NCI-H2171 treated with DMSO at 0.1 percent for 48 hours (cell line): ENCODE measurements around the gene TRABD.
"Not testable (repeated sequence)": the region's sequence is repeated elsewhere in the genome, so short reads cannot be mapped to it uniquely, and the experiment has no call there.

Experiments
- DNase-seq: peaks from one replicate; lab custom pipeline; 2025; lab: John Stamatoyannopoulos, UW

The TRABD gene

DNA sequence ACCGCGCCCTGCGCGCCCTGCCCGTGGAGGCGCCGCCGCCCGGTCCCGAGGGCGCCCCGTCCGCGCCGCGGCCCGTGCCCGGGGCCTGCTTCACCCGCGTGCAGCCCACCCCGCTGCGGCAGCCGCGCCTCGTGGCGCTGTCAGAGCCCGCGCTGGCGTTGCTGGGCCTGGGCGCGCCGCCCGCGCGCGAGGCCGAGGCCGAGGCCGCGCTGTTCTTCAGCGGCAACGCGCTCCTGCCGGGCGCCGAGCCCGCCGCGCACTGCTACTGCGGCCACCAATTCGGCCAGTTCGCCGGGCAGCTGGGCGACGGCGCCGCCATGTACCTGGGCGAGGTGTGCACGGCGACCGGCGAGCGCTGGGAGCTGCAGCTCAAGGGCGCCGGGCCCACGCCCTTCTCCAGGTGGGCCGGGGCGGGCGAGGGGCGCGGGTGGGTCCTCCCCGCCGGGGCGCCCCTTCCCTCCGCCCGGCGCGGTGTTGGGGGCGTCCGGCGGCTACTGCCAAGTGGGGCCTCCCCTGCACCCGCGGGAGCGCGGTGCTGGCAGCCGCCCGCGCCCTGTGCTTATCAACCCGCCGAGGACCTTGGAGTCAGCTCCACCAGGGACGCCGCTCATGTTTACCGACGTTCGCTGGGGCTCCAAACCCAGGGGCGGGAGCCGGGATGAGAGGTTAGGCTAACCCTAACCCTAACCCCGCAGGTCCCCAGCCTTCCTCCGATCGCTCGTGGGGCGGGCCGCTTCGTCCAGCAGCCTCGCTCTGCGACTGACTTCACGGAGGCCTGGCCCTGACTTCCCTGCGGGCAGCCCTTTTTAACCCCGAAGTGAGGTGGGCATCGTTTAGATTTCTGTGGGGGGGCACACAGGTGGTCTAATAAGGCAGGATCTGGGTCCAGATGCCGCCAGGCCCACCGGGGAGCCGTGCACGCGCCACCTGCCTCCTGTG, 15.7 kb downstream of the TRABD start:
- DNase-seq, result peak; percentile 5

GRCh38 chr22:50202130-50202666, 16.5 kb downstream of the TRABD start:
- DNase-seq, result no peak

DNA sequence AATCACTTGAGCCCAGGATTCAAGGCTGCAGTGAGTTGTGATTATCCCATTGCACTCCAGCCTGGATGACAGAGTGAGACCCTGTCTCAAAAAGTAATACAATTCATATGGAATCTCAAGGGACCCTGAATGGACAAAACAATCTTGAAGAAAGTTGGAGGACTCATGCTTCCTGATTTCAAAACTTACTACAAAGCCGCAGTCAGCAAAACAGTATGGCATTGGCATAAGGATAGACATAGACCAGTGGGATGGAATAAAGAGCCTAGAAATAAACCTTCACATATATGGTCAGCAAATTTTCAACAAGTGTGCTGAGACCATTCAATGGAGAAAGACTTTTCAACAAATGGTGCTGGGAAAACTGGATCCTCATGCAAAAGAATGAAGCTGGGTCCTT, 17.6 kb downstream of the TRABD start:
- DNase-seq, result no peak

DNA sequence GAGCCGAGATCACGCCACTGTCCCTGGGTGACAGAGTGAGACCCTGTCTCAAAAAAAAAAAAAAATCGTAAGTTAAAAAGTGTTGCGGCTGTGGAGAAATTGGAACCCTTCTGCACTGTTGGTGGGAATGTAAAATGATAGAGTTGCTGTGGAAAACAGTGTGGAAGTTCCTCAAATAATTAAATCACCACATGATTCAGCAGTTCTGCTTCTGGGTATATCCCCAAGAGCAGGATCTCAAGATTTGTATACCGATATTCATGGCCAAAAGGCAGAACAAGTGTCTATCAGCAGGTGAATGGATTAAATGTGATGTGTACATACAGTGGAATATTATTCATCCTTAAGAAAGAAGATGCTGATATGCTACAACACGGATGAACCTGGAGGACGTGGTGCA, 18.9 kb downstream of the TRABD start:
- DNase-seq, result no peak

- DNase-seq, result not testable (repeated sequence)
Measured at GRCh38 chr22:50204998-50205397, 19.3 kb downstream of the TRABD start.

DNA sequence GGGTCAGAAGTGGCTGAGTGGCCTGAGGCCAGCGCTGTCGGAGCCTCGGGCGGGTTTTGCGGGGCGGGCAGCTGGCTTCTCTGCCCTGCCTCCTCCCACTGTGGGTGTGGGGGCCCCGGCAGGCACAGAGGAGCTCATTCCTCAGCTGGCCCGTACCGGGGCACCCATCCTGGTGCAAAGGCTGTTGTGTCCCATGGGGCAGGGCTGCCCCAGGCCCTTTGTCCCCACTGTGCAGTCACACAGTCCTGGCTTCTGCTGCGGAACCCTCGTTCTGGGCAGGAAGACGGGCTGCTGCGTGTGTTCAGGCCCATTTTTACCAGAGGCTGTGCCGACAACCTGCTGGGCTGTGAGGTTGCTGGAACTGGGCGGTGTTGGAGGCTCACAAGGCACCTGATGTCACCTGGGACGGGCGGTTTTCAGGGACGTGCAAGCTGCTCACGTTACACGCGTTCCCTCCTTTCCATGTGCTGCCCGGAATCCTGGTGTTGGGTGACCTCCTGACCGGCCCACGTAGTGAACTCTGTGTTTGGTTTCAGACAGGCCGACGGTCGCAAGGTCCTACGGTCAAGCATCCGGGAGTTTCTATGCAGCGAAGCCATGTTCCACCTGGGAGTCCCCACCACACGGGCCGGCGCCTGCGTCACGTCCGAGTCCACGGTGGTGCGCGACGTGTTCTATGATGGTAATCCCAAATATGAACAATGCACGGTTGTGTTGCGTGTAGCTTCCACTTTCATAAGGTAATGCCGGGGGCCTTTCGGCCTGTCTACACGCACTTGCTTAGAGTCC, 20.3 kb downstream of the TRABD start:
- DNase-seq, result no peak

GRCh38 chr22:50206599-50206998, 20.9 kb downstream of the TRABD start:
- no peak for DNase-seq

- DNase-seq, result no peak
Measured at GRCh38 chr22:50207383-50208140, 21.8 kb downstream of the TRABD start.

DNA sequence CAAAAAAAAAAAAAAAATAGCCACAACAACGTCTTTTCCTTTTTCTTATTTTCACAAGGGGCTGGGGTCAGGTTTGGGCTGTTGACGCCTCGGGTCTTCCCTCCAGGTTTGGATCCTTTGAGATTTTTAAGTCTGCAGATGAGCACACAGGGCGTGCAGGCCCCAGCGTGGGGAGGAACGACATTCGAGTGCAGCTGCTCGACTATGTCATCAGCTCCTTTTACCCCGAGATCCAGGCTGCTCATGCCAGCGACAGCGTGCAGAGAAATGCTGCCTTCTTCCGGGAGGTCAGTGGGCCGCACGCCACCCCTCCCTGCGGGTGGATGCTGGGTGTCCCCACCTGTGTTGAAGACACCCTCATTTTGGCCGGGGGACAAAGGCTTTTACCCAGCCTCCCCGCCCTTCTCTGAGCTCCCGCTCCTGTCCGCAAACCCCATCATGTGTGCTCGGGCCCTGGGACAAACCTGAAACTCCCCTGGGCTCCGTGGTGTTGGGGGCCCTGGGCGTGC, 22.8 kb downstream of the TRABD start:
- DNase-seq, result no peak

- no peak for DNase-seq
Measured at GRCh38 chr22:50208939-50209892, 23.5 kb downstream of the TRABD start.

DNA sequence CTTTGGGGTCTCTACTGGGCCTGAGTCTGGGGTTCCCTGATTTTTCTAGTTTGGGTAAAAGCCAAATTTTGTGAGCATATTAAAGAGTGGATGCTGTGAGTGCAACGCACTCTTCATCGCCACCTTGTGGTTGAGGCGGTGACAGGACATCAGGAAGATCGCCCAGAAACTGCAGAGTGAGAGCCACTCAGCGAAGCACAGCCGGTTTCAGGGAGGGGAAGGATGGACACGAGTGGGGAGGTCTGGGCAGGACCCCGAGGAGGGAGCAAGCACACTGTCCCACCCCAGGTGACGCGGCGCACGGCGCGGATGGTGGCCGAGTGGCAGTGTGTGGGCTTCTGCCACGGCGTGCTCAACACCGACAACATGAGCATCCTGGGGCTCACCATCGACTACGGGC, 24.2 kb downstream of the TRABD start:
- peak; percentile 41 for DNase-seq

GRCh38 chr22:50210378-50211139, 24.8 kb downstream of the TRABD start:
- DNase-seq, result no peak

DNA sequence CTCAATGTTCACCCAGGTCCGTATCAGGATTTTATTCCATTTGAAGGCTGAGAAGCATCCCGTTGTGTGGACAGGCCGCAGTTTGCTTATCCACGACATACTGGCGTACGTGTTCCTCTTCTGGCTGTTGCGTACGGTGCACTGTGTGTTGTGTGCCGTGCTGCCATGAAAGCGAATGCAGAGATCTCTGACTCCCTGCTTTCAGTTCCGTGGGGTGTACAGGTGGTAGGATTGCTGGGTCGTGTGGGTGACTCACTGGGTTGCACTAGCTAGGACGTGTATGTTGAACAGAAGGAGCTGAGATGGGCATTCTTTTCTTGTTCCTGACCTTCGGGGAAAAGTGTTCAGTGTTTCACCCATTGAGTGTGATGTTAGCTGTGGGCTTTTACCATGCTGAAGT, 25.4 kb downstream of the TRABD start:
- DNase-seq, result no peak

DNA sequence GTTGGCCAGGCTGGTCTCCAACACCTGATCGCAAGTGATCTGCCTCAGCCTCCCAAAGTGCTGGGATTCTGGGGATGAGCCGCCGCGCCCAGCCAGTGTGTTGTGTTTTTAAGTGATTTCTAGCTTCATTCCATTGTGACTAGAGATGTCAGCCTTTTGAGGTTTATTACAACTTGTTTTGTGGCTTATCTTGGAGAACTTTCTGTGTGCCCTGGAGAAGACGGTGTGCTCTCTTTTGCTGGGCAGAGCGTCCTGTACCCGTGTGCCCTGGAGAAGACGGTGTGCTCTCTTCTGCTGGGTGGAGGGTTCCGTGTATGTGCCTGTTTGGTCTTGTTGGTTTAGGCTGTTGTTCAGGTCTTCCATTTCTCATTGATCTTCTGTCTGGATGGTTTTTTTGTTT, 27.6 kb downstream of the TRABD start:
- DNase-seq, result no peak

DNA sequence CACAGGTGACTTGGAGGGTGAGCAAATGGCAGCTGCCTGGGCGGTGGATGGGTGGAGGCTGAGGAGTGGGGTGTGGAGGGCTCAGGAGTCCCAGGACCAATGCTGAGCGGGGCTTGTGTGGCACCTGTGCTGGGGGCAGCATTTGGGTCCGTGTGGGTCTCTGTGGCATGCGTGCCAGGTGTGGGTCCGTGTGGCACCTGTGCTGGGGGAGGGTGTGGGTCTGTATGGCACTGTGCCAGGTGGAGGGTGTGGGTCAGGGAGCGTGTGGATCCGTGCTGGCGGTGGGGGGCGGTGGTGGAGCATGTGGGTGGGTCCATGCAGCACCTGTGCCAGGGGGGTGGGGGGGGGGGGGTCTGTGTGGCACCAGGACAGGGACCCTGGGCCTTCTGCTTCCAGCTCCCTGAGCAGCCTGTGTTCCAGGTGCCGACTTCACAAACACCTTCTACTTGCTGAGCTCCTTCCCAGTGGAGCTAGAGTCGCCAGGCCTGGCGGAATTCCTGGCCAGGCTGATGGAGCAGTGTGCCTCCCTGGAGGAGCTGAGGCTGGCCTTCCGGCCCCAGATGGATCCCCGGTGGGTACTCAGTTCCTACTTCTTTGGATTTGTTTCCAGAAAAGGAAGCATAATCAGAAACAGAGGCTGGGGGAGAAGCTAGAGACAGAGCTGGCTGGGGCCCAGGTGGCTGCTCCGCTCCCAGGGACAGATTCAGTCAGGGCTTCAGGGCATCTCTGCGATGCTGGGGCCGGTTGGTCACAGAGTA, 29.8 kb downstream of the TRABD start:
- DNase-seq, result no peak

GRCh38 chr22:50216055-50216683, 30.5 kb downstream of the TRABD start:
- DNase-seq, result no peak

- no peak for DNase-seq
Measured at GRCh38 chr22:50216684-50217520, 31.2 kb downstream of the TRABD start.
